GM12878 (cell line): ENCODE measurements around the gene MAGIX. TPM values are rescaled to one million over a fixed set of nuclear protein-coding genes. Genes with fewer than 3 reads are reported as not detected.
A peak's percentile ranks its signal among the peaks of the same experiment; 100 is the strongest.

Source experiments
- ATAC-seq: fragments of 200-7000 bp; cut with Tn5 transposase; 3 replicates; pipeline ENCODE4 v1.9.1; 2020; ENCODE audit warnings: mild to moderate bottlenecking, moderate library complexity
- BruUV-seq: library from RNA; stranded (reverse); fragments of 400-500 nt; replicated peaks from 2 replicates; lab custom pipeline; 2021; lab: Mats Ljungman, UMichigan
- CTCF ChIA-PET: fragments of 300-600 bp; sonication (Branson Sonifier 250); formaldehyde crosslinking; extraction: SDS; loops from one replicate; lab custom pipeline; 2021; ENCODE audit warnings: inconsistent platforms; lab: Yijun Ruan, JAX
- POLR2A ChIA-PET: fragments of 350-600 bp; formaldehyde crosslinking; extraction: SDS; loops from one replicate; lab custom pipeline; 2021; ENCODE audit warnings: inconsistent platforms; lab: Charles Lee
- RAD21 ChIA-PET: fragments of 300-600 bp; sonication (Branson Sonifier 250); formaldehyde crosslinking; loops from one replicate; lab custom pipeline; 2023; ENCODE audit warnings: antibody characterized with exemption; ENCODE audit not compliant: unreplicated experiment; lab: Charles Lee
- SMC1A ChIA-PET: fragments of 300-600 bp; sonication (Branson Sonifier 250); formaldehyde crosslinking; loops from one replicate; lab custom pipeline; 2023; ENCODE audit not compliant: unreplicated experiment, uncharacterized antibody; lab: Charles Lee
- DNase-seq: peaks from one replicate; pipeline ENCODE4 v3.0.0-alpha.2; 2011; ENCODE audit warnings: low read depth, low spot score
- FAIRE-seq: peaks from 3 replicates; lab custom pipeline; 2011; peaks lifted over from hg19 to GRCh38; lab: Jason Lieb, UNC
- H2AFZ ChIP-seq: 2 replicates; pipeline ENCODE4 v1.6.0; 2011; ENCODE audit warnings: low read depth, low read length, control low read depth; ENCODE audit not compliant: control insufficient read depth
- H3K27ac ChIP-seq: 2 replicates; pipeline ENCODE4 v1.5.1; 2011; ENCODE audit warnings: control low read depth; ENCODE audit not compliant: control insufficient read depth, insufficient read depth
- H3K27me3 ChIP-seq, 2 experiments: replicated peaks in 1 of 2; 2 replicates each; pipeline versions ENCODE4 v1.6.0 to v1.6.1; 2011; ENCODE audit warnings: low read length in 1 of 2; ENCODE audit not compliant: control insufficient read depth in 2 of 2, insufficient read depth in 2 of 2
- H3K36me3 ChIP-seq, 2 experiments: 2 replicates each; pipeline ENCODE4 v1.5.1; 2011; ENCODE audit warnings: low read length in 1 of 2; ENCODE audit not compliant: control insufficient read depth in 2 of 2, insufficient read depth in 2 of 2
- H3K4me1 ChIP-seq: 2 replicates; pipeline ENCODE4 v1.6.1; 2011; ENCODE audit warnings: mild to moderate bottlenecking, low read length, moderate library complexity, mixed read lengths; ENCODE audit not compliant: control insufficient read depth, insufficient read depth
- H3K4me2 ChIP-seq: 2 replicates; pipeline ENCODE4 v1.6.0; 2011; ENCODE audit warnings: control low read depth; ENCODE audit not compliant: control insufficient read depth, insufficient read depth
- H3K4me3 ChIP-seq: fragments of 200-600 bp; sonication (generic); 2 replicates; pipeline ENCODE4 v1.5.1; 2016
- H3K79me2 ChIP-seq: 2 replicates; pipeline ENCODE4 v1.6.0; 2011; ENCODE audit warnings: low read length; ENCODE audit not compliant: control insufficient read depth, insufficient read depth
- H3K9ac ChIP-seq: 2 replicates; pipeline ENCODE4 v1.8.0; 2011; ENCODE audit warnings: low read length, control low read depth, mixed read lengths; ENCODE audit not compliant: control insufficient read depth, insufficient read depth
- H3K9me3 ChIP-seq: replicated peaks from 3 replicates; pipeline ENCODE4 v1.5.1; 2011; ENCODE audit warnings: mild to moderate bottlenecking, low read length; ENCODE audit not compliant: control insufficient read depth, insufficient read depth
- H4K20me1 ChIP-seq: 2 replicates; pipeline ENCODE4 v1.6.0; 2011; ENCODE audit not compliant: control insufficient read depth, insufficient read depth
- ASH2L ChIP-seq: fragments of 300-600, 200-600 bp; sonication (generic); IDR thresholded peaks from 2 replicates; pipeline ENCODE4 v1.6.1; 2017; ENCODE audit warnings: low read depth, mild to moderate bottlenecking, borderline replicate concordance
- CBX3 ChIP-seq: fragments of 200-600 bp; sonication (generic); IDR thresholded peaks from 2 replicates; pipeline ENCODE4 v1.6.1; 2016; ENCODE audit warnings: low read depth, borderline replicate concordance
- IKZF1 ChIP-seq: fragments of 450-650 bp; conservative IDR thresholded peaks from 2 replicates; pipeline ENCODE4 v1.6.1; 2017; ENCODE audit warnings: antibody characterized with exemption, mild to moderate bottlenecking
- MYC ChIP-seq: IDR thresholded peaks from 2 replicates; pipeline ENCODE4 v1.6.1; 2011; ENCODE audit warnings: mild to moderate bottlenecking, low read length, moderate library complexity, inconsistent platforms; ENCODE audit not compliant: insufficient read depth, insufficient replicate concordance, insufficient read length, severe bottlenecking
- NBN ChIP-seq: fragments of 450-650 bp; IDR thresholded peaks from 2 replicates; pipeline ENCODE4 v1.6.1; 2016
- NFXL1 ChIP-seq: fragments of 450-650 bp; IDR thresholded peaks from 2 replicates; pipeline ENCODE4 v1.6.1; 2017; ENCODE audit warnings: antibody characterized with exemption, mild to moderate bottlenecking, borderline replicate concordance
- POU2F2 ChIP-seq: IDR thresholded peaks from 3 replicates; pipeline ENCODE4 v1.6.1; 2011; ENCODE audit warnings: low read depth, mild to moderate bottlenecking, low read length, borderline replicate concordance
- RAD21 ChIP-seq: IDR thresholded peaks from 2 replicates; pipeline ENCODE4 v1.6.1; 2011; ENCODE audit warnings: mild to moderate bottlenecking, low read depth, low read length, moderate library complexity; ENCODE audit not compliant: insufficient read depth
- SIN3A ChIP-seq: IDR thresholded peaks from 2 replicates; pipeline ENCODE4 v1.6.1; 2012; ENCODE audit warnings: low read depth, low read length, improper control_type of control experiment
- SMC3 ChIP-seq: IDR thresholded peaks from 2 replicates; pipeline ENCODE4 v1.6.1; 2011; ENCODE audit warnings: low read length, improper control_type of control experiment, borderline replicate concordance
- SPI1 ChIP-seq: IDR thresholded peaks from 2 replicates; pipeline ENCODE4 v1.6.1; 2011; ENCODE audit warnings: low read depth, mild to moderate bottlenecking, low read length, moderate library complexity, borderline replicate concordance; ENCODE audit not compliant: insufficient read depth
- SREBF1 ChIP-seq: IDR thresholded peaks from 2 replicates; pipeline ENCODE4 v1.6.1; 2012; ENCODE audit warnings: mild to moderate bottlenecking, low read length
- SRF ChIP-seq, 2 experiments: IDR thresholded peaks; 2 replicates each; pipeline ENCODE4 v1.6.1; 2011; ENCODE audit warnings: low read depth in 2 of 2, low read length in 2 of 2, mild to moderate bottlenecking in 1 of 2, moderate library complexity in 1 of 2
- STAT1 ChIP-seq: fragments of 450-650 bp; conservative IDR thresholded peaks from 2 replicates; pipeline ENCODE4 v1.6.1; 2014; ENCODE audit warnings: antibody characterized with exemption, mild to moderate bottlenecking
- ZBED1 ChIP-seq: IDR thresholded peaks from 2 replicates; pipeline ENCODE4 v1.6.1; 2016; ENCODE audit warnings: borderline replicate concordance
- WGBS: methylation state at CpG from one replicate; pipeline ENCODE4 v1.1.6; 2016; ENCODE audit warnings: low lambda C conversion rate; ENCODE audit not compliant: insufficient replicate concordance, insufficient coverage; ENCODE audit errors: missing lambda C conversion rate; 5-methylcytosine and 5-hydroxymethylcytosine counted together
- in situ Hi-C: fragments of 300-500 bp; cut with MboI; formaldehyde crosslinking; loops from 9 replicates; pipeline ENCODE4 v1.14.3; 2018; ENCODE audit warnings: mixed read lengths
- intact Hi-C: fragments of 100-400 bp; cut with micrococcal nuclease; formaldehyde crosslinking; loops from one replicate; pipeline ENCODE4 v1.14.2; 2022; ENCODE audit not compliant: unreplicated experiment
- polyA plus RNA-seq, 11 experiments: library from polyadenylated mRNA; depleted of rRNA in 4 of 11; unstranded in 6 of 11; stranded (reverse) in 5 of 11; fragments of >200 nt; fragmentation: Nextera tagmentation in 4 of 11; fragmentation: Illumina TruSeq in 1 of 11; extraction: Ambion mirVana in 4 of 11; extraction: Trizol in 1 of 11; gene quantifications; 1 replicate in 1 of 11; 2 replicates in 10 of 11; pipeline versions ENCODE4 v1.2.1 to v1.2.3, GENCODE V29; 2011 to 2016; ENCODE audit warnings: inconsistent platforms in 2 of 11, missing spikeins in 2 of 11, low read depth in 1 of 11
- total RNA-seq, 4 experiments: library from RNA; depleted of rRNA in 3 of 4; stranded (reverse); fragments of >200 nt in 3 of 4; fragmentation: Illumina TruSeq in 1 of 4; extraction: Trizol in 1 of 4; gene quantifications; 2 replicates each; pipeline versions ENCODE4 v1.2.1 to v1.2.3, GENCODE V29; 2013 to 2021
- TF ChIP-seq, protein P1 (sequence below), 3 experiments: IDR thresholded peaks in 2 of 3; conservative IDR thresholded peaks in 1 of 3; 2 replicates each; pipeline ENCODE4 v1.5.1; 2011; ENCODE audit warnings: low read depth in 3 of 3, low read length in 3 of 3, mild to moderate bottlenecking in 3 of 3, control low read depth in 2 of 3, moderate library complexity in 2 of 3, inconsistent platforms in 1 of 3, mixed read lengths in 1 of 3; ENCODE audit not compliant: control insufficient read depth in 2 of 3, insufficient read depth in 1 of 3; ENCODE audit errors: extremely low read depth in 1 of 3
- TF ChIP-seq, protein P2 (sequence below): IDR thresholded peaks from 2 replicates; pipeline ENCODE4 v1.6.1; 2012; ENCODE audit warnings: low read depth, low read length, improper control_type of control experiment
- TF ChIP-seq, protein P3 (sequence below): IDR thresholded peaks from 2 replicates; pipeline ENCODE4 v1.6.1; 2011; ENCODE audit warnings: low read depth, mild to moderate bottlenecking, low read length, moderate library complexity, borderline replicate concordance; ENCODE audit errors: extremely low read depth
- TF ChIP-seq, protein P4 (sequence below): IDR thresholded peaks from 2 replicates; pipeline ENCODE4 v1.6.1; 2011; ENCODE audit warnings: borderline replicate concordance, low read depth, mild to moderate bottlenecking, moderate library complexity, mixed read lengths, low read length; ENCODE audit not compliant: insufficient read depth; ENCODE audit errors: extremely low read length

MAGIX gene
- total and polyA plus RNA-seq, 10 of the 15 experiments (the other 5 are each of a cell fraction or from before 2014, with no cell fraction given): 0.03 to 2.5 (median 0.82) TPM

DNA sequence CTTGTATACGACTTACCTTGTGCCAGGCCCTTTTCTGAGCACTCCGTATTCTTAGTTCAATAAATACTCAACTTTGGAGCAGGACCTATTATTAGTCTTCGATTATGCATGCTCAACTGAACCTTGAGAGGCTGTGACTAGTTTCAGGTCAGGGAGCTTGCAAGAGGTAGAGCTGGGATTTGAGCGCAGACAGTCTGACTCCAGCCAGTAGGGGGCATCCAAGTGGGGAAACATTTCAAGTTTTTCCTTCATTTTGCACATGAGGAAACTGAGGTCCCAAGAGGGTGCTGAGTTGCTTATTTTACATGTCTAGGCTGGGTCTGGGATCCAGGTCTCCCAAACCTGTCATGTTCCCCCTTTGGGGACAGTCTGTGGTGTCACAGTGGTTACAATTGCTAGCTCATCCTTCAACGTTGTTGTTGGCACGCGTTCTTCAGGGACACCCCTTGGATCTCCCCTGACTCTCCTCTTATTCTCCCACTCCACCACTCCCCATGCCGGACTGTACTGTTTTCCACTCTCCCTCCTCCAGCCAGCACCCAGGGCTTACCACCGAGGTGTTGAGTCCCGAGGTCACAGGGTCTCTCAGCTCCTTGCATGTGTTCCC lies 30.3 kb downstream of the MAGIX start:
- no peak for ATAC-seq
- in situ Hi-C loops: loop anchor here (5.0 kb wide), 1 partner anchor 74 kb away; the partner anchor contains the start of gene PPP1R3F

More for the DNA sequence above, 30.3 kb downstream of the MAGIX start:
- TF ChIP-seq, protein P1, sequence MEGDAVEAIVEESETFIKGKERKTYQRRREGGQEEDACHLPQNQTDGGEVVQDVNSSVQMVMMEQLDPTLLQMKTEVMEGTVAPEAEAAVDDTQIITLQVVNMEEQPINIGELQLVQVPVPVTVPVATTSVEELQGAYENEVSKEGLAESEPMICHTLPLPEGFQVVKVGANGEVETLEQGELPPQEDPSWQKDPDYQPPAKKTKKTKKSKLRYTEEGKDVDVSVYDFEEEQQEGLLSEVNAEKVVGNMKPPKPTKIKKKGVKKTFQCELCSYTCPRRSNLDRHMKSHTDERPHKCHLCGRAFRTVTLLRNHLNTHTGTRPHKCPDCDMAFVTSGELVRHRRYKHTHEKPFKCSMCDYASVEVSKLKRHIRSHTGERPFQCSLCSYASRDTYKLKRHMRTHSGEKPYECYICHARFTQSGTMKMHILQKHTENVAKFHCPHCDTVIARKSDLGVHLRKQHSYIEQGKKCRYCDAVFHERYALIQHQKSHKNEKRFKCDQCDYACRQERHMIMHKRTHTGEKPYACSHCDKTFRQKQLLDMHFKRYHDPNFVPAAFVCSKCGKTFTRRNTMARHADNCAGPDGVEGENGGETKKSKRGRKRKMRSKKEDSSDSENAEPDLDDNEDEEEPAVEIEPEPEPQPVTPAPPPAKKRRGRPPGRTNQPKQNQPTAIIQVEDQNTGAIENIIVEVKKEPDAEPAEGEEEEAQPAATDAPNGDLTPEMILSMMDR (IDR thresholded peaks at IDR 0.05 in 2 of 3, conservative IDR thresholded peaks at IDR 0.05 in 1 of 3; ENCODE audit: control insufficient read depth in 2 of 3, extremely low read depth in 1 of 3, insufficient read depth in 1 of 3, low read depth in 3 of 3, low read length in 3 of 3): peak; percentile 50 to 68 (median 57)
- no peak for TF ChIP-seq CBX3
- TF ChIP-seq SPI1: no peak
- TF ChIP-seq POU2F2: no peak
- no peak for TF ChIP-seq NBN
- no peak for TF ChIP-seq ZBED1
- no peak for TF ChIP-seq NFXL1
- no peak for TF ChIP-seq SREBF1
- TF ChIP-seq SIN3A: no peak
- TF ChIP-seq, protein P2, sequence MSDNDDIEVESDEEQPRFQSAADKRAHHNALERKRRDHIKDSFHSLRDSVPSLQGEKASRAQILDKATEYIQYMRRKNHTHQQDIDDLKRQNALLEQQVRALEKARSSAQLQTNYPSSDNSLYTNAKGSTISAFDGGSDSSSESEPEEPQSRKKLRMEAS: no peak
- no peak for TF ChIP-seq ASH2L
- TF ChIP-seq IKZF1: no peak
- TF ChIP-seq MYC: no peak
- no peak for TF ChIP-seq SRF (IDR thresholded peaks at IDR 0.05; ENCODE audit: low read depth in 2 of 2, low read length in 2 of 2)
- TF ChIP-seq SMC3: peak; percentile 28; the same call in 1 of the 2 replicates
- TF ChIP-seq, protein P3, sequence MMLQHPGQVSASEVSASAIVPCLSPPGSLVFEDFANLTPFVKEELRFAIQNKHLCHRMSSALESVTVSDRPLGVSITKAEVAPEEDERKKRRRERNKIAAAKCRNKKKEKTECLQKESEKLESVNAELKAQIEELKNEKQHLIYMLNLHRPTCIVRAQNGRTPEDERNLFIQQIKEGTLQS: no peak
- peak; percentile 30; the same call in 1 of the 2 replicates for TF ChIP-seq RAD21
- no peak for TF ChIP-seq STAT1
- TF ChIP-seq, protein P4, sequence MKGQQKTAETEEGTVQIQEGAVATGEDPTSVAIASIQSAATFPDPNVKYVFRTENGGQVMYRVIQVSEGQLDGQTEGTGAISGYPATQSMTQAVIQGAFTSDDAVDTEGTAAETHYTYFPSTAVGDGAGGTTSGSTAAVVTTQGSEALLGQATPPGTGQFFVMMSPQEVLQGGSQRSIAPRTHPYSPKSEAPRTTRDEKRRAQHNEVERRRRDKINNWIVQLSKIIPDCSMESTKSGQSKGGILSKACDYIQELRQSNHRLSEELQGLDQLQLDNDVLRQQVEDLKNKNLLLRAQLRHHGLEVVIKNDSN: no peak
- H3K27ac ChIP-seq: no peak overlapping the region
- RAD21 ChIA-PET: interaction anchor here (0.8 to 1.9 kb wide), 9 partner anchors 21 to 641 kb away, joined by 3 to 11 read pairs (median 4); no protein-coding TSS in a partner anchor
- FAIRE-seq (peak; percentile 56), DNase-seq (no peak)
- no peaks in the 10 kb centered on the region for H3K36me3 ChIP-seq
- H3K4me2 ChIP-seq: no peak overlapping the region
- CTCF ChIA-PET: interaction anchor here (0.6 to 5.8 kb wide), 30 partner anchors 9 to 731 kb away, joined by 3 to 57 read pairs (median 4); partner anchors contain the start of genes FOXP3, PLP2 and PPP1R3F
- peaks cover 3% of the 10 kb centered on the region; the same call in 1 of the 2 replicates for H3K4me1 ChIP-seq
- WGBS: 48% methylated on average over 9 of the region's 10 CpGs
- H4K20me1 ChIP-seq: no peaks in the 10 kb centered on the region
- H3K79me2 ChIP-seq: no peaks in the 10 kb centered on the region; the same call in 1 of the 2 replicates
- H3K27me3 ChIP-seq: no peaks in the 10 kb centered on the region
- H2AFZ ChIP-seq: no peak overlapping the region
- SMC1A ChIA-PET: interaction anchor here (0.7 to 2.9 kb wide), 9 partner anchors 15 to 78 kb away, joined by 3 to 9 read pairs (median 4); partner anchors contain the start of gene CCDC22
- no peak overlapping the region for H3K4me3 ChIP-seq
- BruUV-seq: no TSS peak
- no peak overlapping the region for H3K9ac ChIP-seq
- intact Hi-C loops: loop anchor here (5.0 kb wide), 1 partner anchor 44 kb away; the partner anchor contains the start of gene CCDC22
- no peaks in the 10 kb centered on the region for H3K9me3 ChIP-seq
- POLR2A ChIA-PET: interaction anchor here (1.0 to 3.9 kb wide), 5 partner anchors 25 to 79 kb away, joined by 3 to 28 read pairs (median 3); partner anchors contain the start of gene CCDC22
